Dermis microvascular lymphatic vessel endothelial cell (primary cell): Measurements from ENCODE around the gene PARP4. TPM values are rescaled to one million over a fixed set of nuclear protein-coding genes. Genes with fewer than 3 reads are reported as not detected.
"Not testable (repeated sequence)": the region's sequence is repeated elsewhere in the genome, so short reads cannot be mapped to it uniquely, and the experiment has no call there.

Experiments
- DNase-seq, 2 donors: peaks; one replicate each; pipeline versions ENCODE4 v3.0.0 to v3.0.0-alpha.2; 2010; ENCODE audit warnings: low read depth in 2 of 2
- total RNA-seq: library from RNA; depleted of rRNA; stranded (reverse); fragments of >200 nt; gene quantifications from 2 replicates; pipeline ENCODE4 v1.2.1, GENCODE V29; 2014

PARP4 gene
- total RNA-seq, 1 donor from 2014 or later = 32.1 TPM

DNA sequence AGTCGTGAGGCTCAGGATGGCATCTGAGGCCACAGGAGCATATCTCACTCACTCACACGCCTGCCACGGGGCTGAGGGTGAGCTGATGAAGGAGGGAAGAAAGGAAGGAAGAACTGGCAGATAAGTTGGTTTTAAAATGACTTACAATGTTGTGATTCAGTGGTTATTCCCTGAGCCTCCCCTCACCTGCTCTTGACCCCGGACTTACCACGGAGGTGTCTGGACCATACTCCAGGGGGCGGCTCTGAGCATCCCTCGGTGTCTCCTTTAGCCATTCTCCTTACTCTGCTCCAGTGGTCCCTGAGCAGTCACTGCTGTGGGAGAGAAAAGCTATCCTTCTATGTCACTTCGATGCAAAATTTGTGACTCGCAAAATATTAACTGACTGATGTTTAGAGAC, 141.3 kb downstream of the PARP4 start:
- DNase-seq = not testable (repeated sequence)

Other genes starting within 250 kb of the PARP4 start
- gene C1QTNF9, start 203.2 kb downstream of the PARP4 start, total RNA-seq = not detected in 2 replicates
- not detected in 2 replicates for gene ATP12A, start 167.6 kb upstream of the PARP4 start, total RNA-seq